H1 (cell line): ENCODE measurements around the gene CXCR5. TPM values are rescaled to one million over a fixed set of nuclear protein-coding genes. Genes with fewer than 3 reads are reported as not detected.

Experiments
- CTCF ChIA-PET: fragments of 300-600 bp; sonication (Branson Sonifier 250); formaldehyde crosslinking; loops from one replicate; lab custom pipeline; 2021; ENCODE audit not compliant: partially characterized antibody; lab: Charles Lee
- POLR2A ChIA-PET: fragments of 300-600 bp; sonication (Branson Sonifier 250); formaldehyde crosslinking; loops from one replicate; lab custom pipeline; 2021; ENCODE audit warnings: inconsistent platforms; ENCODE audit not compliant: partially characterized antibody; lab: Charles Lee
- DNase-seq, 2 experiments: peaks; one replicate each; pipeline versions ENCODE4 v3.0.0 to v3.0.0-alpha.2; 2010 to 2022; ENCODE audit warnings: low spot score in 2 of 2, low read depth in 1 of 2, mixed read lengths in 1 of 2
- FAIRE-seq: peaks from 2 replicates; lab custom pipeline; 2011; peaks lifted over from hg19 to GRCh38; lab: Jason Lieb, UNC
- H2AFZ ChIP-seq: 2 replicates; pipeline ENCODE4 v1.8.1; 2012; ENCODE audit warnings: low read length, inconsistent platforms
- H2AK5ac ChIP-seq: 2 replicates; pipeline ENCODE4 v1.6.1; 2013; ENCODE audit warnings: low read depth, low read length
- H2BK120ac ChIP-seq: replicated peaks from 2 replicates; pipeline ENCODE3; 2013; ENCODE audit warnings: low read depth, low read length, inconsistent platforms
- H2BK12ac ChIP-seq: 2 replicates; pipeline ENCODE4 v1.6.1; 2013; ENCODE audit warnings: low read depth, low read length
- H2BK15ac ChIP-seq: 2 replicates; pipeline ENCODE4 v1.6.1; 2013; ENCODE audit warnings: low read length
- H2BK20ac ChIP-seq: 2 replicates; pipeline ENCODE4 v1.6.1; 2013; ENCODE audit warnings: low read length
- H2BK5ac ChIP-seq: 2 replicates; pipeline ENCODE4 v1.6.1; 2013; ENCODE audit warnings: low read depth, low read length
- H3K14ac ChIP-seq: 2 replicates; pipeline ENCODE4 v1.6.1; 2013; ENCODE audit warnings: inconsistent platforms; ENCODE audit not compliant: insufficient read length
- H3K18ac ChIP-seq: 2 replicates; pipeline ENCODE4 v1.6.1; 2013; ENCODE audit warnings: low read length; ENCODE audit errors: extremely low read depth
- H3K23ac ChIP-seq: 2 replicates; pipeline ENCODE4 v1.6.1; 2013; ENCODE audit warnings: inconsistent platforms; ENCODE audit not compliant: insufficient read length
- H3K23me2 ChIP-seq: 2 replicates; pipeline ENCODE4 v1.6.1; 2013; ENCODE audit warnings: low read depth, low read length
- H3K27ac ChIP-seq: 2 replicates; pipeline ENCODE4 v1.6.1; 2011; ENCODE audit warnings: low read depth, low read length, inconsistent platforms
- H3K27me3 ChIP-seq, 4 experiments: replicated peaks in 1 of 4; 1 replicate in 1 of 4; 2 replicates in 3 of 4; pipeline versions ENCODE4 v1.6.1 to v1.8.1; 2011 to 2013; ENCODE audit warnings: low read length in 3 of 4, mild to moderate bottlenecking in 3 of 4, inconsistent platforms in 2 of 4, mixed read lengths in 2 of 4, moderate library complexity in 1 of 4; ENCODE audit not compliant: control insufficient read depth in 3 of 4, insufficient read depth in 3 of 4; ENCODE audit errors: extremely low read depth in 1 of 4
- H3K36me3 ChIP-seq, 4 experiments: 2 replicates each; pipeline versions ENCODE4 v1.6.1 to v1.8.1; 2011 to 2013; ENCODE audit warnings: mild to moderate bottlenecking in 4 of 4, low read length in 3 of 4, moderate library complexity in 2 of 4, control low read depth in 1 of 4, inconsistent platforms in 1 of 4; ENCODE audit not compliant: insufficient read depth in 4 of 4, control insufficient read depth in 2 of 4
- H3K4ac ChIP-seq: replicated peaks from 2 replicates; pipeline ENCODE3; 2013; ENCODE audit warnings: low read length, low read depth, mixed read lengths, inconsistent platforms; ENCODE audit not compliant: insufficient read length
- H3K4me1 ChIP-seq, 4 experiments: replicated peaks in 1 of 4; 1 replicate in 1 of 4; 2 replicates in 3 of 4; pipeline versions ENCODE4 v1.6.1 to v1.8.1; 2011 to 2013; ENCODE audit warnings: low read length in 3 of 4, inconsistent platforms in 2 of 4, mixed read lengths in 1 of 4; ENCODE audit not compliant: insufficient read depth in 4 of 4, control insufficient read depth in 3 of 4
- H3K4me2 ChIP-seq, 2 experiments: 2 replicates each; pipeline versions ENCODE4 v1.6.1 to v1.8.1; 2011 to 2013; ENCODE audit warnings: low read depth in 2 of 2, low read length in 2 of 2, control low read depth in 1 of 2, inconsistent platforms in 1 of 2, mild to moderate bottlenecking in 1 of 2; ENCODE audit not compliant: insufficient read depth in 1 of 2
- H3K4me3 ChIP-seq, 4 experiments: fragments of 200-600, 300-600 bp in 1 of 4; sonication (generic), shearing (Covaris generic), sonication (Bioruptor Twin) in 1 of 4; 2 replicates each; pipeline versions ENCODE4 v1.5.1 to v1.8.1; 2011 to 2016; ENCODE audit warnings: low read length in 4 of 4, low read depth in 3 of 4, control low read depth in 2 of 4, inconsistent platforms in 2 of 4, mild to moderate bottlenecking in 2 of 4, mixed read lengths in 1 of 4, moderate library complexity in 1 of 4; ENCODE audit not compliant: insufficient read depth in 2 of 4; ENCODE audit errors: extremely low read depth in 1 of 4
- H3K56ac ChIP-seq: replicated peaks from 2 replicates; pipeline ENCODE3; 2013; ENCODE audit warnings: low read depth, mild to moderate bottlenecking, mixed read lengths, low read length, inconsistent platforms; ENCODE audit not compliant: insufficient read length
- H3K79me1 ChIP-seq: 2 replicates; pipeline ENCODE4 v1.6.1; 2013; ENCODE audit warnings: low read depth, low read length, control low read depth
- H3K79me2 ChIP-seq, 2 experiments: 2 replicates each; pipeline versions ENCODE4 v1.6.1 to v1.8.1; 2012 to 2013; ENCODE audit warnings: low read length in 2 of 2, mild to moderate bottlenecking in 2 of 2, inconsistent platforms in 1 of 2; ENCODE audit not compliant: insufficient read depth in 2 of 2, control insufficient read depth in 1 of 2
- H3K9ac ChIP-seq, 4 experiments: replicated peaks in 1 of 4; 1 replicate in 1 of 4; 2 replicates in 3 of 4; pipeline versions ENCODE4 v1.6.1 to v1.8.1; 2011 to 2013; ENCODE audit warnings: low read depth in 3 of 4, low read length in 3 of 4, control low read depth in 2 of 4, mild to moderate bottlenecking in 2 of 4, moderate library complexity in 2 of 4, inconsistent platforms in 1 of 4; ENCODE audit errors: extremely low read depth in 1 of 4
- H3K9me3 ChIP-seq, 2 experiments: 2 replicates each; pipeline versions ENCODE4 v1.6.1 to v1.8.1; 2012 to 2013; ENCODE audit warnings: mild to moderate bottlenecking in 2 of 2, moderate library complexity in 2 of 2, control low read depth in 1 of 2, inconsistent platforms in 1 of 2, low read depth in 1 of 2, low read length in 1 of 2, mixed read lengths in 1 of 2; ENCODE audit not compliant: insufficient read depth in 2 of 2
- H4K20me1 ChIP-seq, 2 experiments: replicated peaks in 1 of 2; 2 replicates each; pipeline versions ENCODE3 to v1.8.1; 2011 to 2013; ENCODE audit warnings: inconsistent platforms in 2 of 2, low read length in 2 of 2, mild to moderate bottlenecking in 1 of 2; ENCODE audit not compliant: insufficient read depth in 2 of 2, control insufficient read depth in 1 of 2
- H4K5ac ChIP-seq: 2 replicates; pipeline ENCODE4 v1.6.1; 2013; ENCODE audit warnings: low read length, low read depth, mixed read lengths, inconsistent platforms; ENCODE audit not compliant: insufficient read length
- H4K8ac ChIP-seq: 2 replicates; pipeline ENCODE4 v1.8.0; 2013; ENCODE audit warnings: mild to moderate bottlenecking, moderate library complexity, low read length, inconsistent platforms; ENCODE audit not compliant: insufficient read depth; ENCODE audit errors: extremely low read depth
- H4K91ac ChIP-seq: replicated peaks from 2 replicates; pipeline ENCODE3; 2013; ENCODE audit warnings: low read length, mixed read lengths, inconsistent platforms; ENCODE audit not compliant: insufficient read length
- CBX5 ChIP-seq: fragments of 300-800, 300-1000 bp; sonication (generic); IDR thresholded peaks from 2 replicates; pipeline ENCODE4 v1.7.1; 2016; ENCODE audit warnings: antibody characterized with exemption, low read length, low read depth
- CHD1 ChIP-seq: IDR thresholded peaks from 2 replicates; pipeline ENCODE4 v1.6.1; 2012; ENCODE audit warnings: low read depth, low read length, improper control_type of control experiment
- EGR1 ChIP-seq: IDR thresholded peaks from 2 replicates; pipeline ENCODE4 v1.6.1; 2011; ENCODE audit warnings: low read depth, low read length, borderline replicate concordance
- KDM5A ChIP-seq: fragments of 200-600 bp; IDR thresholded peaks from 2 replicates; pipeline ENCODE4 v1.7.1; 2012; ENCODE audit warnings: mild to moderate bottlenecking, low read length, inconsistent platforms, mixed read lengths
- MAFK ChIP-seq: IDR thresholded peaks from 2 replicates; pipeline ENCODE4 v1.6.1; 2012; ENCODE audit warnings: low read depth, mild to moderate bottlenecking, improper control_type of control experiment, low read length
- RAD21 ChIP-seq, 2 experiments: IDR thresholded peaks in 1 of 2; conservative IDR thresholded peaks in 1 of 2; 2 replicates each; pipeline ENCODE4 v1.6.1; 2011; ENCODE audit warnings: low read depth in 2 of 2, low read length in 2 of 2, improper control_type of control experiment in 1 of 2, inconsistent platforms in 1 of 2, mild to moderate bottlenecking in 1 of 2, moderate library complexity in 1 of 2
- RBBP5 ChIP-seq: IDR thresholded peaks from 2 replicates; pipeline ENCODE4 v1.7.1; 2012; ENCODE audit warnings: low read depth, mild to moderate bottlenecking, inconsistent platforms, low read length, moderate library complexity, borderline replicate concordance
- RFX5 ChIP-seq: IDR thresholded peaks from 2 replicates; pipeline ENCODE4 v1.6.1; 2011; ENCODE audit warnings: low read depth, low read length, improper control_type of control experiment, borderline replicate concordance
- SIRT6 ChIP-seq: IDR thresholded peaks from one replicate; pipeline ENCODE4 v1.7.1; 2012; ENCODE audit warnings: low read length, inconsistent platforms
- TAF1 ChIP-seq: IDR thresholded peaks from 2 replicates; pipeline ENCODE4 v1.6.1; 2011; ENCODE audit warnings: mild to moderate bottlenecking, low read depth, low read length
- TAF7 ChIP-seq: optimal IDR thresholded peaks from 2 replicates; pipeline ENCODE3; 2011; ENCODE audit warnings: low read depth, mild to moderate bottlenecking, inconsistent platforms, low read length, moderate library complexity, borderline replicate concordance
- WGBS, 2 experiments: shearing (Covaris generic) in 1 of 2; methylation state at CpG; one replicate each; pipeline versions ENCODE4 v1.1.6 to v1.1.7; 2013 to 2015; ENCODE audit warnings: low lambda C conversion rate in 2 of 2, mixed read lengths in 2 of 2, inconsistent platforms in 1 of 2, low coverage in 1 of 2, missing lambda C conversion rate in 1 of 2; ENCODE audit not compliant: insufficient replicate concordance in 2 of 2, insufficient coverage in 1 of 2, insufficient read length in 1 of 2; ENCODE audit errors: extremely low coverage in 1 of 2, missing lambda C conversion rate in 1 of 2; 5-methylcytosine and 5-hydroxymethylcytosine counted together
- polyA plus RNA-seq, 7 experiments: library from polyadenylated mRNA; depleted of rRNA in 3 of 7; stranded (reverse) in 5 of 7; unstranded in 2 of 7; fragments of >200 nt in 5 of 7; fragments of 200-250 nt in 2 of 7; gene quantifications; 1 replicate in 5 of 7; 2 replicates in 1 of 7; 4 replicates in 1 of 7; pipeline versions ENCODE4 v1.2.1 to v1.2.3, GENCODE V29; 2011 to 2013; ENCODE audit warnings: missing spikeins in 2 of 7, mixed read lengths in 2 of 7
- total RNA-seq: library from RNA; stranded (reverse); fragmentation: NEBNext Ultra II Directional; extraction: Animal tissue kit (Norgen Biotek cat#: 25700); gene quantifications from 2 replicates; pipeline ENCODE4 v1.2.1, GENCODE V29; 2021

CXCR5 gene
- total and polyA plus RNA-seq, 2 of the 8 experiments (the other 6 are each of a cell fraction or from before 2014, with no cell fraction given): not detected

DNA sequence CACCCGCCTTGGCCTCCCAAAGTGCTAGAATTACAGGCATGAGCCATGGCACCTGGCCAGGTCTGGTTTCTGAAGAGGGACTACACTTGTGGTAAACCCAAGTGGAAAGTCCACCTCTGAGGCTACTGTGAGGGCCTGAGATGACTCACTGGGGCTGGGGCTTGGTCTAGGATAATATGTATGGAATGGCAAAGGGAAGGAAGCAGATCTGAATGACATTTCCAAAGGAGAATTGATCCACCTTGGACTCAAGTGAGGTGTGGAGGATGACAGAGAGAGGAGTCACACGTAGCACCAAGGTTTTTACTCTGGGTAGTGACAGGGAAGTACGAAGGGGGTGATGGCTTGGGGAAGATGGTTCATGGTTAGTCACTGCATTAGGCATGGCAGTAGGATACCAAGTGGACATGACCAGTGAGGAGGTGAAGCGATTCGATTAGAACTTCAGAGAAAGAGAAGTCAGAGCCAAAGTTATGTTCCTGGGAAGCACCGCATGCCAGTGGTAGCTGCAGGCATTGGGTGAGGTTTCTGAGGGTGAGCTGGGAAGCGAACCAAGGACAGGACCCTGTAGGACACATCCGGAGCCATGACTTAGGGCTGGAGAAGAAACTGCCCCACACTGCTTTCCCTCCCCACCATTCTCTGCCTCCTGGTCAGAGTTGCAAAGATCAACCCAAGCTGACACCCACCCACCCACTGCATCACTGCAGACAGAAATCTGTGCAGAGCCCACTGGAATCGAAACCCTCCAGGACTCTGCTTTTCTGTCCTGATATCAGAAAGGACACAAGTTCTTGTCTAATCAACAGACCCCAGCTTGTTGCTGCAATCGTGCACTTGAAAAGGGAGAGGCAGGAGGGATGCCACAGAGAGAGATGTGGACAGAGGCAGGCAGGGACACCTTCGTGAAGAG, 55.1 kb downstream of the CXCR5 start:
- Histone ChIP-seq H4K20me1 (no peaks in the 10 kb centered on the region), H3K27me3 (0 out of 7 replicates have a peak, but pooled peaks cover 0 to 4% (median 1%) of the 10 kb centered on the region in 4 experiments), H3K27ac (no peak overlapping the region), H3K4me2 (peak overlapping the region in 1 of 2 experiments; percentile 0; a peak in 1 of 4 replicates), H3K9me3 (no peaks in the 10 kb centered on the region), H3K9ac (no peak overlapping the region), H2AFZ (no peak overlapping the region), H3K36me3 (no peaks in the 10 kb centered on the region), H3K14ac (no peak overlapping the region), H3K18ac (no peak overlapping the region), H4K8ac (no peak overlapping the region; the same call in 1 of the 2 replicates), H3K23ac (no peak overlapping the region), H2BK12ac (peak overlapping the region; percentile 61; the same call in 1 of the 2 replicates), H2BK120ac (no peak overlapping the region), H2BK5ac (0 out of 2 replicates have a peak overlapping the region, but pooled peaks have one; percentile 18), H4K5ac (no peak overlapping the region), H4K91ac (peak overlapping the region; percentile 58), H3K23me2 (no peaks in the 10 kb centered on the region), H2BK20ac (no peak overlapping the region; the same call in 1 of the 2 replicates), H3K56ac (no peak overlapping the region), H2BK15ac (peak overlapping the region; percentile 94; the same call in 1 of the 2 replicates), H3K79me1 (no peaks in the 10 kb centered on the region), H3K4me3 (no peak overlapping the region), H3K79me2 (no peaks in the 10 kb centered on the region), H3K4ac (peak overlapping the region; percentile 27), H3K4me1 (peaks cover 7 to 17% (median 12%) of the 10 kb centered on the region in 4 experiments), H2AK5ac (no peak overlapping the region; the same call in 1 of the 2 replicates)
- 87% methylated on average over 11 of the region's 11 CpGs; no CpG with 5 or more reads in 1 of the 2 experiments for WGBS, 2 experiments
- CTCF ChIA-PET: interaction anchor here (0.7 to 2.9 kb wide), 6 partner anchors 9 to 281 kb away, joined by 3 to 28 read pairs (median 4); no protein-coding TSS in a partner anchor
- FAIRE-seq (no peak), DNase-seq (no peak)
- POLR2A ChIA-PET: interaction anchor here (0.8 to 2.1 kb wide), 4 partner anchors 9 to 249 kb away, joined by 3 to 12 read pairs (median 4); partner anchors contain the start of gene DDX6
- TF ChIP-seq KDM5A: no peak
- TF ChIP-seq TAF7: no peak
- no peak for TF ChIP-seq TAF1
- TF ChIP-seq RFX5: no peak
- TF ChIP-seq RBBP5: no peak
- no peak for TF ChIP-seq RAD21 (IDR thresholded peaks at IDR 0.05 in 1 of 2, conservative IDR thresholded peaks at IDR 0.05 in 1 of 2; ENCODE audit: low read depth in 2 of 2, low read length in 2 of 2)
- no peak for TF ChIP-seq CHD1
- no peak for TF ChIP-seq CBX5
- TF ChIP-seq MAFK: no peak
- no peak for TF ChIP-seq EGR1
- no peak for TF ChIP-seq SIRT6
